H9 (cell line): ENCODE results near the gene NUDT3. TPM values are rescaled to one million over a fixed set of nuclear protein-coding genes. Genes with fewer than 3 reads are reported as not detected.

Experiments used
- DNase-seq: peaks from one replicate; pipeline ENCODE4 v3.0.0-alpha.2; 2017
- H2AFZ ChIP-seq: one replicate; pipeline ENCODE4 v1.6.1; 2013; ENCODE audit warnings: mild to moderate bottlenecking, low read length, control low read depth, moderate library complexity
- H2AK5ac ChIP-seq: 2 replicates; pipeline ENCODE4 v1.6.1; 2013; ENCODE audit warnings: low read length, control low read depth, mixed read lengths; ENCODE audit not compliant: insufficient read length
- H2BK120ac ChIP-seq: one replicate; pipeline ENCODE4 v1.6.1; 2013; ENCODE audit warnings: low read depth, mild to moderate bottlenecking, low read length, control low read depth, inconsistent platforms; ENCODE audit not compliant: poor library complexity, severe bottlenecking
- H2BK12ac ChIP-seq: 2 replicates; pipeline ENCODE4 v1.6.1; 2013; ENCODE audit warnings: low read length, control low read depth, mixed read lengths, low read depth; ENCODE audit not compliant: insufficient read length
- H2BK15ac ChIP-seq: 2 replicates; pipeline ENCODE4 v1.6.1; 2013; ENCODE audit warnings: low read depth, low read length, control low read depth
- H2BK20ac ChIP-seq: one replicate; pipeline ENCODE4 v1.6.1; 2013; ENCODE audit warnings: low read depth, mild to moderate bottlenecking, low read length, control low read depth, inconsistent platforms; ENCODE audit not compliant: poor library complexity, severe bottlenecking
- H2BK5ac ChIP-seq: 2 replicates; pipeline ENCODE4 v1.6.1; 2013; ENCODE audit warnings: low read length, control low read depth, mixed read lengths; ENCODE audit not compliant: insufficient read length
- H3K14ac ChIP-seq: 2 replicates; pipeline ENCODE4 v1.6.1; 2013; ENCODE audit warnings: low read length, control low read depth; ENCODE audit not compliant: insufficient read depth
- H3K18ac ChIP-seq: 2 replicates; pipeline ENCODE4 v1.6.1; 2013; ENCODE audit warnings: low read depth, mild to moderate bottlenecking, mixed read lengths, low read length, control low read depth; ENCODE audit not compliant: insufficient read length
- H3K23ac ChIP-seq: 2 replicates; pipeline ENCODE4 v1.6.1; 2013; ENCODE audit warnings: low read length, control low read depth, mixed read lengths, low read depth; ENCODE audit not compliant: insufficient read length
- H3K23me2 ChIP-seq: 2 replicates; pipeline ENCODE4 v1.6.1; 2013; ENCODE audit warnings: low read depth, mild to moderate bottlenecking, mixed read lengths, low read length, control low read depth; ENCODE audit not compliant: insufficient read length, poor library complexity, severe bottlenecking
- H3K27ac ChIP-seq: 2 replicates; pipeline ENCODE4 v1.5.1; 2013; ENCODE audit warnings: low read length, control low read depth, mixed read lengths, low read depth; ENCODE audit not compliant: insufficient read length
- H3K27me3 ChIP-seq: 2 replicates; pipeline ENCODE4 v1.6.1; 2013; ENCODE audit warnings: low read length, control low read depth, inconsistent platforms; ENCODE audit not compliant: insufficient read depth
- H3K4ac ChIP-seq: 2 replicates; pipeline ENCODE4 v1.6.1; 2013; ENCODE audit warnings: low read depth, mild to moderate bottlenecking, control low read depth, inconsistent platforms, low read length, moderate library complexity
- H3K4me1 ChIP-seq: 2 replicates; pipeline ENCODE4 v1.6.1; 2013; ENCODE audit warnings: low read length, control low read depth, inconsistent platforms; ENCODE audit not compliant: insufficient read depth
- H3K4me2 ChIP-seq: 2 replicates; pipeline ENCODE4 v1.6.1; 2013; ENCODE audit warnings: low read length, control low read depth, mixed read lengths; ENCODE audit not compliant: insufficient read length, insufficient read depth
- H3K56ac ChIP-seq: 2 replicates; pipeline ENCODE4 v1.6.1; 2013; ENCODE audit warnings: low read depth, mild to moderate bottlenecking, mixed read lengths, low read length, control low read depth; ENCODE audit not compliant: insufficient read length
- H3K79me1 ChIP-seq: 2 replicates; pipeline ENCODE4 v1.6.1; 2013; ENCODE audit warnings: low read depth, mild to moderate bottlenecking, moderate library complexity, low read length, control low read depth, inconsistent platforms; ENCODE audit not compliant: insufficient read depth, poor library complexity, severe bottlenecking
- H3K79me2 ChIP-seq: 2 replicates; pipeline ENCODE4 v1.6.1; 2013; ENCODE audit warnings: low read length, control low read depth, inconsistent platforms; ENCODE audit not compliant: insufficient read depth
- H3K9ac ChIP-seq: 2 replicates; pipeline ENCODE4 v1.6.1; 2013; ENCODE audit warnings: low read length, control low read depth, mixed read lengths; ENCODE audit not compliant: insufficient read length; ENCODE audit errors: extremely low read depth
- H3K9me3 ChIP-seq: one replicate; pipeline ENCODE4 v1.6.1; 2013; ENCODE audit warnings: low read depth, low read length, inconsistent platforms; ENCODE audit not compliant: control insufficient read depth
- H3T11ph ChIP-seq: one replicate; pipeline ENCODE4 v1.6.1; 2013; ENCODE audit warnings: mild to moderate bottlenecking, low read length, control low read depth, inconsistent platforms
- H4K20me1 ChIP-seq: one replicate; pipeline ENCODE4 v1.6.1; 2013; ENCODE audit not compliant: control insufficient read depth, insufficient read length, insufficient read depth
- H4K5ac ChIP-seq: 2 replicates; pipeline ENCODE4 v1.6.1; 2013; ENCODE audit warnings: low read depth, mild to moderate bottlenecking, mixed read lengths, low read length, control low read depth; ENCODE audit not compliant: insufficient read length
- H4K8ac ChIP-seq: replicated peaks from 2 replicates; pipeline ENCODE4 v1.6.1; 2013; ENCODE audit warnings: low read length, control low read depth, mixed read lengths, low read depth; ENCODE audit not compliant: insufficient read length
- H4K91ac ChIP-seq: 2 replicates; pipeline ENCODE4 v1.6.1; 2013; ENCODE audit warnings: low read depth, mild to moderate bottlenecking, moderate library complexity, mixed read lengths, low read length, control low read depth; ENCODE audit not compliant: insufficient read length
- H3K27ac Mint-ChIP-seq, 3 experiments: 2 replicates in 2 of 3; 3 replicates in 1 of 3; pipeline ENCODE4 v1.8.0; 2020 to 2021; ENCODE audit warnings: mixed read lengths in 3 of 3, mild to moderate bottlenecking in 1 of 3, moderate library complexity in 1 of 3
- H3K27me3 Mint-ChIP-seq: 2 replicates; pipeline ENCODE4 v1.8.0; 2021; ENCODE audit warnings: low read depth, mild to moderate bottlenecking, moderate library complexity, mixed read lengths
- H3K36me3 Mint-ChIP-seq, 3 experiments: 2 replicates in 2 of 3; 3 replicates in 1 of 3; pipeline ENCODE4 v1.8.0; 2020 to 2021; ENCODE audit warnings: low read depth in 3 of 3, mixed read lengths in 3 of 3; ENCODE audit not compliant: insufficient read depth in 1 of 3
- H3K4me1 Mint-ChIP-seq, 2 experiments: 2 replicates each; pipeline ENCODE4 v1.8.0; 2020; ENCODE audit warnings: mixed read lengths in 2 of 2
- H3K4me3 Mint-ChIP-seq, 2 experiments: 2 replicates in 1 of 2; 3 replicates in 1 of 2; pipeline ENCODE4 v1.8.0; 2020 to 2021; ENCODE audit warnings: mild to moderate bottlenecking in 2 of 2, mixed read lengths in 2 of 2, moderate library complexity in 1 of 2
- H3K9me3 Mint-ChIP-seq, 2 experiments: 2 replicates in 1 of 2; 3 replicates in 1 of 2; pipeline ENCODE4 v1.8.0; 2020; ENCODE audit warnings: mild to moderate bottlenecking in 2 of 2, mixed read lengths in 2 of 2, moderate library complexity in 1 of 2
- WGBS: extraction: QIAGEN DNeasy Blood & Tissue Kit; methylation state at CpG from one replicate; pipeline ENCODE4 v1.1.7; 2013; ENCODE audit warnings: missing lambda C conversion rate, low lambda C conversion rate, mixed read lengths; ENCODE audit not compliant: insufficient read length; ENCODE audit errors: extremely low coverage; 5-methylcytosine and 5-hydroxymethylcytosine counted together
- total RNA-seq: library from RNA; stranded (reverse); gene quantifications from 2 replicates; pipeline ENCODE4 v1.2.1, GENCODE V29; 2021
- TF ChIP-seq, protein P1 (sequence below): fragments of 200-600 bp; sonication (generic); conservative IDR thresholded peaks from 3 replicates; pipeline ENCODE4 v1.8.0; 2021; ENCODE audit warnings: antibody characterized with exemption, mild to moderate bottlenecking

Gene NUDT3
- total RNA-seq, 1 experiment from 2014 or later, result 23.6 TPM

DNA sequence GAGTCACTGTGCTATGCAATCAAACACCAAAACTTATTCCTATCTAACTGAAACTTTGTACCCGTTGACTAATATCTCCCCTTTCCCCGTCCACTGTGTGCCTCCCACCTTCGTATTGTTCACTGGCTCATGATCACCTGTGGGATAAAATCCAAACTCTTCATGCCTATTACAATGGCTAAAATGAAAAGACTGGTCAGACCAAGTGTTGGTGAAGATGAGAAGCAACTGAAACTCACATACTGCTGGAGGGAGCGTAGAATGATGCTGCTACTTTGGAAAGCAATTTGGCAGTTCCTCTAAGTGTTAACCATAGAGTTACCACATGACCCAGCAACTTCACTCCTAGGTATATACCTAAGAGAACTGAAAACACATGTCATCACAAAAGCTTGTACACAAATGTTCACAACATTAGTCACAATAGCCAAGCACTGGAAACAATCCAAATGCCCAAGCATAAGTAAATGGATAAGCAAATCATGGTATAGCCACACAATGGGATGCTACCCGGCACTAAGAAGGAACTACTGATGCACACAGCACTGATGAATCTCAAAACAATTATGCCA is 20.3 kb upstream of the NUDT3 start:
- no peaks in the 10 kb centered on the region for H3K9me3 Mint-ChIP-seq
- TF ChIP-seq, protein P1, sequence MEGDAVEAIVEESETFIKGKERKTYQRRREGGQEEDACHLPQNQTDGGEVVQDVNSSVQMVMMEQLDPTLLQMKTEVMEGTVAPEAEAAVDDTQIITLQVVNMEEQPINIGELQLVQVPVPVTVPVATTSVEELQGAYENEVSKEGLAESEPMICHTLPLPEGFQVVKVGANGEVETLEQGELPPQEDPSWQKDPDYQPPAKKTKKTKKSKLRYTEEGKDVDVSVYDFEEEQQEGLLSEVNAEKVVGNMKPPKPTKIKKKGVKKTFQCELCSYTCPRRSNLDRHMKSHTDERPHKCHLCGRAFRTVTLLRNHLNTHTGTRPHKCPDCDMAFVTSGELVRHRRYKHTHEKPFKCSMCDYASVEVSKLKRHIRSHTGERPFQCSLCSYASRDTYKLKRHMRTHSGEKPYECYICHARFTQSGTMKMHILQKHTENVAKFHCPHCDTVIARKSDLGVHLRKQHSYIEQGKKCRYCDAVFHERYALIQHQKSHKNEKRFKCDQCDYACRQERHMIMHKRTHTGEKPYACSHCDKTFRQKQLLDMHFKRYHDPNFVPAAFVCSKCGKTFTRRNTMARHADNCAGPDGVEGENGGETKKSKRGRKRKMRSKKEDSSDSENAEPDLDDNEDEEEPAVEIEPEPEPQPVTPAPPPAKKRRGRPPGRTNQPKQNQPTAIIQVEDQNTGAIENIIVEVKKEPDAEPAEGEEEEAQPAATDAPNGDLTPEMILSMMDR, result no peak
- no peak overlapping the region for H3K27ac Mint-ChIP-seq
- H3K79me1 ChIP-seq, result no peaks in the 10 kb centered on the region
- H2BK120ac ChIP-seq, result no peak overlapping the region
- no peaks in the 10 kb centered on the region for H3K27me3 Mint-ChIP-seq
- H3K14ac ChIP-seq, result no peak overlapping the region
- H2BK15ac ChIP-seq, result no peak overlapping the region
- H4K8ac ChIP-seq, result no peak overlapping the region
- no peak overlapping the region for H3K4me3 Mint-ChIP-seq
- no peaks in the 10 kb centered on the region for H3K27me3 ChIP-seq
- DNase-seq, result no peak
- no peak overlapping the region for H3K56ac ChIP-seq
- no peak overlapping the region for H3T11ph ChIP-seq
- no peak overlapping the region for H4K5ac ChIP-seq
- H3K4ac ChIP-seq, result no peak overlapping the region
- no CpG with 5 or more reads among the region's 5 CpGs for WGBS
- H3K79me2 ChIP-seq, result no peaks in the 10 kb centered on the region
- H4K20me1 ChIP-seq, result no peaks in the 10 kb centered on the region
- H3K36me3 Mint-ChIP-seq, result peaks cover 16 to 34% (median 22%) of the 10 kb centered on the region in 3 experiments
- H2AFZ ChIP-seq, result no peak overlapping the region
- H3K4me2 ChIP-seq, result no peak overlapping the region
- H4K91ac ChIP-seq, result no peak overlapping the region
- H3K9me3 ChIP-seq, result no peaks in the 10 kb centered on the region
- H2AK5ac ChIP-seq, result no peak overlapping the region
- no peak overlapping the region for H2BK12ac ChIP-seq
- H3K4me1 ChIP-seq, result no peaks in the 10 kb centered on the region
- no peak overlapping the region for H3K18ac ChIP-seq
- no peak overlapping the region for H3K9ac ChIP-seq
- H3K27ac ChIP-seq, result no peak overlapping the region
- no peak overlapping the region for H2BK5ac ChIP-seq
- no peaks in the 10 kb centered on the region for H3K23me2 ChIP-seq
- no peak overlapping the region for H3K23ac ChIP-seq
- H2BK20ac ChIP-seq, result no peak overlapping the region
- H3K4me1 Mint-ChIP-seq, result no peaks in the 10 kb centered on the region
